HG02642 (cell line): ENCODE results near the gene ZNF750.

ENCODE experiments used
- ATAC-seq: cut with Tn5 transposase; IDR thresholded peaks from one replicate; pipeline ENCODE4 v1.9.1; 2021; ENCODE audit warnings: mild to moderate bottlenecking; ENCODE audit not compliant: unreplicated experiment, poor library complexity

The ZNF750 gene

GRCh38 chr17:82839617-82840292, at the start of gene ZNF750:
Gene ZNF750, minus strand, starts transcription at chr17:82840022. Its CDS starts 7,568 bp downstream, at chr17:82832454.
- ATAC-seq, result no peak

DNA sequence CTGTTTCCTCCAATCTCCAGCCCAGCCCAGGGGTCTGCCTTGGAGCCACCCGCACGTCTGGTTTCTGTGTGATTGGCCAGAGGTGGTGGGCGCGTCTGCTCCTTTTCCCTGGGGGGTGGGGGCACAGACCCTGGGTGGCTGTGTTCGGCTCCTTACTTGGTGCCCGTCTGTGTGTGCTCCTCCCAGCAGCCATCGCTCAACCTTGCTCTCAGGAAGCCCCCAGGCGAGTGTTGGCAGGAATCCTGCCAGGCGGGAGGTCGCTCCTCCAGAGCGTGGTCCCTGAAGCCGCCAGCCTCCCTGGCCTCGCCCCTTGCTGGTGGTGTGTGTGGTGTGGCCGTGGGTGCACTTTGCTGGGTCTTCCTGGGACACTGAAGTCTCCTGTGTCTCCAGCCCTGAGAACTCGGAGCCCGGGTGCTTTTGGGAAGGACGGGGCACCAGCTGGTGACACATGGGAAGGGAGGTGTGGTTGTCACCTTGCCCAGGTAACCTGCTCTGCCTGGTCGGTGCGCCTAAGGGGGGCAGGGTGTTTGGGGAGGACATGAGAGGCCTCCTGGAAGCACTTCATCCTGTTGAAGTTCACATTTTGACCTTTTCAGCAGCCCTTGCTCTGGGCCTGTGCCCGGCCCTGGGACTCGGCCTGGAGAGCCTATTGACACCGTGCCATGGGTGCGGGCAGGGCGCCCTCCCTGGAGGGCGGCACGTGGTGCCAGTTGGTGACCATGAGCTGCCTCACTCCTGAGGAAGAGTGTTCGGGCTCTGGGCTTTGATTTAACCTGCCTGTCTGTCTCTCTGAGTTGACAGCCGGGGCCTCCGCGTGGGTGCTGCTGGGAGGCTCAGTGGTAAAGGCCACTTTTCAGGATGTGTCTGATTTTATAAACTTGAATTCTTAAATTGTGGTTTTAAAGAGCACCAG, 49.0 kb upstream of the ZNF750 start:
- ATAC-seq, result no peak

- ATAC-seq, result no peak
Observed at GRCh38 chr17:82887255-82888164, 47.7 kb upstream of the ZNF750 start.

- no peak for ATAC-seq
Observed at GRCh38 chr17:82884970-82885353, 45.1 kb upstream of the ZNF750 start.

DNA sequence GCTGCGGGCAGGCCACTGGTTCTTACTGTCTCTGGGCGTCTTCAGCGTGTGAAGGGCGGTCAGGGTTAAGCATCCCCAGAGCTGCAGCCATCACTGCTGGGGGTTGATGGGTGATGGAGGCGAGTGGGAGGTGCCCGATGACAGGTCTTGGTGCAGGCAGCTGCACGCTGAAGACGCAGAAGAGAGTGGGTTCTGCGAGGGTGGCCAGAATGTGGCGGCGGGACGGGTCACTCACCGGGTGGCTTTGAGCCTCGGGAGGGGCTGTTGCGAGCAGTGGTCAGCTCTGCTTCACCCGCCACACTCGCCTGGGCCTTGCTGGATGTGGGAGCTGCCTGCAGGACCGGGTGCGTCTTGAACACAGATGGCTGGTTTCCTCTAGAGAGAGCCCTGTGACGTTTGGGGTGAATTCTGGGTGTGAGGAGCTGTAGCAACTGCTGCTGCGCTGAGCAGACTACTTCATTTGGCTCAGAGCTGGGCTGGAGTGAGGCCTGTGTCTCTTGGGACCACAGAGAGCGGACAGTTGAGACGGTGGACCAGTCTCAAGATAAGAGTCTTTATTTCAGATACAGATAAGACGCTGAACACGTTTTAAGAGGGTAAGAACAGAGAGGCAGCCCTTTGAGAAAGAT, 44.6 kb upstream of the ZNF750 start:
- no peak for ATAC-seq

DNA sequence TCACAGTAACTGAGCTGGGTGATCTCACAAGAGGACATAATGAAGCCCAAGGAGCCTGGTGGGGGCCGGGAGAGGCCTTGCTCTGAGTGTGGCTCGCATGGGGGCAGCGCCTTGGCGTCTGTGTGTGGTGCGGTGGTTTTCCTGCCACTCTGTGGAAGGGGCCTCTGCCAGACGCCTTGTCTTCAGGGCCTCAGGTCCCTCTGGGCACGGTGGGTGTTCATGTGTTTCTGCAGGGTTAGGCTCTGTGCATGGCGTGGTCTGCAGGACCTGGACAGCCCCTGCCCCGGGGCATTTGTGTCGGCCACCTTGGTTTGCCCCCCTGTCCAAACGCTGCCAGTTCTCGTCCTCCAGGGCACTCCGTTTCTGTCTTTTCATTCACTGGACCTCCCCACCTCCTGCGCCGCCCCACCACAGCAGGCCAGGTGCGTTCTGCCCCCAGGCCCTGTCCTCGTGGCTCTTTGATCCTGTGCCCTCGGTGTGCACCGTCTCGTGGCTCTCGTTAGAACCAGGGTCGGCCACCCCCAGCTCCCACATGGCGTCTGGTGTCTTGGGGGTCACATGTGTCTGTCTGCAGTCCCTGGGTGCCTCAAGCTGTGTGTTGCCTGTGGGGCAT, 43.7 kb upstream of the ZNF750 start:
- no peak for ATAC-seq

GRCh38 chr17:82882715-82883418, 43.0 kb upstream of the ZNF750 start:
- no peak for ATAC-seq

DNA sequence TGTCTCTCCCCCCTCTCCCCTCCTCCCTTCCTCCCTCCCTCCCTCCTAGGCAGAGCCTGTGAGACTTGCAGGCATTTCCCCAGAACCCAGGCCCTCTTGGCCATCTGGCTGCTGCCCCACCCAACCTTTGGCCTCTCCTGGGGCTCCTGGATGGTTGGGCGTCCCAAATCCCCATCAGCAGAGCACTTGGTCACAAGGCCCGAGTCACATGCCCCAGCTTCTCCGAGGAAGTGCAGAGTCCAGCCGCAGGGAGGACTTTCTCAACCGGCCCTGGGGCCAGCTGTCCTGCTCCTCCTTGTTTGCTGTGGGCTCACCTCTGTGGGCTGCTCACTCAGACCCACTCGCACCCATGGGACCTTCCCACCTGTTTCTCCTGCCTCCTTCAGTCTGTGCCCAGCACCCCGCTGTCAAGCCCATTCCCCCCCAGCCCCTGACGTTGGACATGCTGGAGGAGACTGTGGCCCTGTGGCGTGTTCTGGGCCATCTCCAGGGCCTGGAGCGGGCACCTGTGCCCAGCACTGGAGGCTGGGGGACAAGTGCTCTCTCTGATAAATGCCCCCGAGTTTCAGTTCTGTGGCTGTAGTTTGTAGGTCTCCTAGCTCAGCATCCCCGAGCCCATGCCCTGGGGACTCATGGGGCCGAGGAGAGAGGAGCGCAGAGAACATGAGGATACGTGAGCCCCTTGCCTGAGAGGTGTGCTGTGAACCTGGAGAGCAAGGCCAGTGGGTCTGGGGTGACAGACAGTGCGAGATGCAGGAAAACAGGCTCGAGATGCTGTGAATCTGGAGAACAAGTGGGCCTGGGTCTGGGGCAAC, 42.3 kb upstream of the ZNF750 start:
- no peak for ATAC-seq

DNA sequence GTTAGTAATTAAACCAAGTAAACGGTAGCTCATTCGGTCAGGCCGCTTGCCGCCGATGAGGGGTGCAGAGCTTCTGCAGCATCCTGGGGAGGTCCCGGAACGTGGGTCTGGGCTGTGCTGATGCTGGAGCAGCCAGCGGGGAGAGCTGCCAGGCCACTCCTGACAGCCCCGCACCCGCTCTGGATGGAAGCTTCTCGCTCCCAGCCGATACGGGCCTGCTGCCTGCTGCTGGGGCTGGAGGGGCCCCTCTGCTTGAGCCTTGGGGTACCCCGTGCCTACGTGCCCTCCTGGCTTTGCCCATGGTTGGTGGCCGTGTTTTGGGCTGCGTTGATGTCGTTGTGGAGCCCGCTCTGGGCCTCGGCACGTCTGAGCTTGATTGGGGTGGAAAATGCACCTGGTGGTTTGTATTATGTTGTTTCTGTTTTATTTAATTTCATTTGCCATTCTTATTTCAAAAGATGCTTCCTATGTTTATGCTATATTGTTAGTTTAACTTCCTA, 41.6 kb upstream of the ZNF750 start:
- no peak for ATAC-seq

GRCh38 chr17:82880620-82881323, 41.0 kb upstream of the ZNF750 start:
- ATAC-seq, result no peak

DNA sequence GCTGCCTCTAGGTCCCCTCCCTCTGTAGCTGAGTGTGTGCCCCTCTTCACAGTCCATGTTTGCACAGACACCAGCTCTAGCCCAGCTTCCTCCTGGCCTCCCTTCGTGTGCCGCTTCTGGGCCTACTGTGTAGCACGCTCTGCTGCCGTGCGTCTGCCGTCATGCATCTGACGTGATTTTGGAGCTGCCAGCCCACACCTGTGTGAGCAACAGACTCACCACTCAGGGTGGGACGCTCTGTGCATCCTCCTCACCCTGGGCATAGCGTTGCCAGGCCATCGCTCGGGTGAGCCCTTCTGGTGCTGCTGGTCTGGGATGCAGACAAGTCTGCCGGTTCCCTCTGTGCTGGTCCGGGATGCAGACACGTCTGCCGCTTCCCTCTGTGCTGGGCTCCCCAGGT, 39.4 kb upstream of the ZNF750 start:
- no peak for ATAC-seq

- ATAC-seq, result no peak
Observed at GRCh38 chr17:82878527-82878926, 38.7 kb upstream of the ZNF750 start.

- ATAC-seq, result no peak
Observed at GRCh38 chr17:82876602-82877379, 37.0 kb upstream of the ZNF750 start.

DNA sequence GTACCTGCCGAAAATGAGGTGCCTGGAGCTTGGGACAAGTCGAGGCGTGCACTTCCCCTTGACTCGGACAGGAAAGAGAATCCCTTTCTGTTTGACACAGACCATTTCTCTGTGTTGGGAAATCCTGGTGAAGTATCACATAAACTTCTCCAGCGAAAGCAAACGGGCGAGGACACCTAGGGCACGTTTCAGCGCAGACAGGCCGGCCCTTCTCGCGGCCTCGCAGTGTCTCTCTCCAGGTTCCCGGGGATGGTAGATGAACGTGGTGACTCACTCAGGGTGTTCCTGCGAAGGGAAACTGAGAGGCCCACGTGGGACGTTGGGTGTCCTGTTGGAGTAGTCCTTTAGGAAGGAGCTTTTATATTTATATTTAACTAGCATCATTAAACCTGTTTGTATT, 36.3 kb upstream of the ZNF750 start:
- ATAC-seq, result no peak

DNA sequence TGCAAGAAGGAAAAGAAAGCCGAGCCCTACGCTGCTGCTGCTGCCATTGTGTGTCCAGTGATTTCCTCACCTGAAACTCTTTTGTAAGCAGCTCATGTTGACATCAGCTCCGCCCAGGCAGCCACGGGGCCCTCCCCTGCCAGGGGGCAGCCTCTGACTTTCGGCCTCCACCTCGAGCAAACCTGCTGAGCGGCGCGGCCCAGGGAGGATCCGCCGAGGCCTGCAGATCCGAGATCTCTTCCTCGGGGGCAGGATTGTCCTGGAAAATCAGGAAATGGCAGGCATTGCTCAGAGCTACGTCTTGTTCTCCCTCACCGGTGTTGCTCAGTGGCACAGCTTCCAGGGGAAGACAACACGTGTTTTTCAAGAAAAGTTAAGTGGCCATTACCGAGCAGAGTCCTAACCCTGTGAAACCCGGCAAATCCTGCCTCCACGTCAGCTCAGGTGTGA, 35.6 kb upstream of the ZNF750 start:
- ATAC-seq, result no peak

DNA sequence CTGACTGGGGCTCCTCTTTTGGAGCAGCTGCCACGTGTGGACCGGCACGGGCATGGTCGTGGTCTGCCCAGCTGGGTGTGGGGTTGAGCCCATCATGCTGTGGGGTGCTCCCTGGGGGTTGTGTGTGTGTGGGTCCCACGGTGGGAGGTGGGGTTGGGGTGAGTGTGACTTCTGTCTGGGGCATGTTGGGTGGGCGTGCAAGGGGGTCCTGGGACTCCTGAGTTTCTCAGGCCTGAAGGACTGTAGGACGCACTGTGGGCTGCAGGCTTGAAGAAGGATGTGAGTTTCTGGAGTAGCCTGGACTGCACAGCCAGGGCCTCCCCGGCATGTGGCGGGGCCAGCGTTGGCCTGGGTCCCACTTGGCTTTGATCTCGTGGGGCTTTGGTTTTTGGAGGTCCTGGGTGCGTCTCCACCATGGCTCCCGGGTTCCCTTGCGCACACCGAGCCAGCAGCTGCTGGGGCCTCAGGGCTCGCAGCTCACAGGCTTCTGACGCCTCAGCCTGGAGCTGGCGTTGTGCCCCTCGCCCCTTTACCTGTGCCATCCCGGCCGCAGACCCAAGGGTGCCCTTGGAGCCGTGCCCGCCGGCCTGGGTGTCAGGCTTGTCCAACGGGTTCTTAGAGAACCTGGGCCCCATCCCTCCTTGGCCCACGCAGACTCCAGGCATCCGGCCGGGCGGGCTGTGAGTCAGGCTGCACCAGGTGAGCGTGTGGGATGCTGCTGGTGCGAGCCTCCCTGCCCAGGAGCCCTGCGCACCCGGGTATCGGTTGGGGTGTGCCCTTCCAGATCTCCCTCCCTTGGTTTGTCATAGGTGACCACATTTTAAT, 34.4 kb upstream of the ZNF750 start:
- no peak for ATAC-seq
